ENCODE measurements around the gene CALY. TPM values are rescaled to one million over a fixed set of nuclear protein-coding genes. Genes with fewer than 3 reads are reported as not detected.

The CALY gene
- polyA plus RNA-seq, 2 of the 4 experiments (the other 2 are of a cell fraction) = 0.30 to 0.63 TPM

DNA sequence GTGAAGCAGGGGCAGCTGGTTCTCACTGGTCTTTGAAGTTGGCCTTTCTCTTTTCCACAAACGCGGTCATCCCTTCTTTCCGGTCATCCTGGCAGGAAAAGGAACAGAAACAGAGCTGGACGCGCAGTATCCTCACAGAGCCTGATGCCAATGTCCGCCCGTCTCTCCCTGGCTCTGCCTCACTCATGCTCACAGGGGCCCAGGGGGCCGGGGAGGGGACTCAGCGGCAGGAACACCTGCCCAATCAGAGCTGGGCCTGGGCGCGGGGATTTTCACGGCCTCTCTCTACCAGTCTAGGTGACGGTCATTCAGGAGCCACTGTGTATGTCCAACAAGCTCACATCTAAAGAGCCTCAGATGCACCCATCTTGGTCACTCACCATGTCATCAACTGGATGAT lies 26.1 kb upstream of the CALY start:
- no peak overlapping the region for H3K4me2 ChIP-seq
- H3K4me1 ChIP-seq = no peaks in the 10 kb centered on the region
- ChIA-PET CTCF (interaction anchor here (2.0 to 2.5 kb wide), 2 partner anchors 33 to 55 kb away, joined by 6 to 13 read pairs; no protein-coding TSS in a partner anchor), POLR2A (interaction anchor here (1.6 kb wide), 1 partner anchor 11 kb away, joined by 3 read pairs; the partner anchor contains the start of gene ECHS1)
- no peak overlapping the region for H3K27ac ChIP-seq
- no peak for DNase-seq (ENCODE audit: low read depth in 1 of 2, low spot score in 1 of 2)
- 98% methylated on average over 8 of the region's 13 CpGs for WGBS (ENCODE audit: missing lambda C conversion rate)
- H3K4me3 ChIP-seq = no peak overlapping the region
- TF ChIP-seq JUN (IDR thresholded peaks at IDR 0.05) (no peak), EHF (CRISPR knock-in tag; IDR thresholded peaks at IDR 0.05) (no peak), TP53 (CRISPR knock-in tag; IDR thresholded peaks at IDR 0.05) (no peak)
- no peak for FAIRE-seq
- no peaks in the 10 kb centered on the region for H3K9me3 ChIP-seq
- ATAC-seq = no peak

DNA sequence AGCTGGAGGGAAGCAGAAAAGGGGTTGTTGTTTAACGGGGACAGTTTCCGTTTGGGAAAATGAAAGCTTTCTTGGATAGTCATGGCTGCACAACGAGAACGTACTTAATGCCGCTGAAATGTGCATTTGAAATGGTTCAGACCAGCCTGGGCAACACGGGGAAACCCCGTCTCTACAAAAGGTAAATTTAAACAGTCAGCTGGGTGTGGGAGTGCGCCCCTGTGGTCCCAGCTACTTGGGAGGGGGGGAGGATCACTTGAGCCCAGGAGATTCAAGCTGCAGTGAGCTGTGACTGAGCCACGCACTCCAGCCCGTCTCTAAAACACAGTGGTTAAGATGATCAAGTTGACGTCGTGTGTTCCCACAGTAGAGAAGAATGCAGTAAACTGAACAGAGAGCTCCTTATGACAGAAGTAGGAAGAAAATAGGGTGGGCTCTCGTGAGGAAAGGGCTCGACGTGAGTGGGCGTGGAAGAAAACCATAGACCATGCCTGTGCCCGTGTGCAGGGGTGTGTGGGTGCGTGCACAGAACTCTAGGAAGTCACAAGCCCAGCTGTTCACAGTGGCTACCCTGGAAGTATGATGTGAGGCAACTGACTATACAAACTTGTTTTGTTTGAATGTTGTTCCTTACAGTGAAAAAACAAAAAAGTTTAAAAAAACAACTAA lies 25.2 kb upstream of the CALY start:
- TF ChIP-seq, protein P1, sequence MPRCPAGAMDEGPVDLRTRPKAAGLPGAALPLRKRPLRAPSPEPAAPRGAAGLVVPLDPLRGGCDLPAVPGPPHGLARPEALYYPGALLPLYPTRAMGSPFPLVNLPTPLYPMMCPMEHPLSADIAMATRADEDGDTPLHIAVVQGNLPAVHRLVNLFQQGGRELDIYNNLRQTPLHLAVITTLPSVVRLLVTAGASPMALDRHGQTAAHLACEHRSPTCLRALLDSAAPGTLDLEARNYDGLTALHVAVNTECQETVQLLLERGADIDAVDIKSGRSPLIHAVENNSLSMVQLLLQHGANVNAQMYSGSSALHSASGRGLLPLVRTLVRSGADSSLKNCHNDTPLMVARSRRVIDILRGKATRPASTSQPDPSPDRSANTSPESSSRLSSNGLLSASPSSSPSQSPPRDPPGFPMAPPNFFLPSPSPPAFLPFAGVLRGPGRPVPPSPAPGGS (IDR thresholded peaks at IDR 0.05) = no peak
- TF ChIP-seq RARB (CRISPR knock-in tag; IDR thresholded peaks at IDR 0.05) (no peak), NFE2L2 (conservative IDR thresholded peaks at IDR 0.05; ENCODE audit: low read length) (no peak), HOXA7 (CRISPR knock-in tag; IDR thresholded peaks at IDR 0.05) (no peak), POLR2A (IDR thresholded peaks at IDR 0.05; ENCODE audit: low read length) (no peak), NPAS2 (CRISPR knock-in tag; IDR thresholded peaks at IDR 0.05; ENCODE audit: borderline replicate concordance) (no peak), RNF2 (IDR thresholded peaks at IDR 0.05; ENCODE audit: borderline replicate concordance, low read depth) (no peak), MYC (IDR thresholded peaks at IDR 0.05; ENCODE audit: borderline replicate concordance, low read length) (no peak), JUNB (IDR thresholded peaks at IDR 0.05) (no peak), RCOR1 (IDR thresholded peaks at IDR 0.05; ENCODE audit: low read depth, low read length) (no peak)
- TF ChIP-seq, protein P2, sequence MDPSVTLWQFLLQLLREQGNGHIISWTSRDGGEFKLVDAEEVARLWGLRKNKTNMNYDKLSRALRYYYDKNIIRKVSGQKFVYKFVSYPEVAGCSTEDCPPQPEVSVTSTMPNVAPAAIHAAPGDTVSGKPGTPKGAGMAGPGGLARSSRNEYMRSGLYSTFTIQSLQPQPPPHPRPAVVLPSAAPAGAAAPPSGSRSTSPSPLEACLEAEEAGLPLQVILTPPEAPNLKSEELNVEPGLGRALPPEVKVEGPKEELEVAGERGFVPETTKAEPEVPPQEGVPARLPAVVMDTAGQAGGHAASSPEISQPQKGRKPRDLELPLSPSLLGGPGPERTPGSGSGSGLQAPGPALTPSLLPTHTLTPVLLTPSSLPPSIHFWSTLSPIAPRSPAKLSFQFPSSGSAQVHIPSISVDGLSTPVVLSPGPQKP (IDR thresholded peaks at IDR 0.05; ENCODE audit: low read depth, low read length) = no peak
- ATAC-seq = no peak
- no peak for DNase-seq (ENCODE audit: low read depth in 1 of 2, low spot score in 1 of 2)
- no peak overlapping the region for H3K27ac ChIP-seq
- no peak overlapping the region for H3K4me3 ChIP-seq
- ChIA-PET CTCF (interaction anchor here (2.0 to 2.5 kb wide), 3 partner anchors 8 to 54 kb away, joined by 6 to 13 read pairs (median 7); no protein-coding TSS in a partner anchor), POLR2A (interaction anchor here (1.7 kb wide), 1 partner anchor 11 kb away, joined by 8 read pairs; the partner anchor contains the start of gene ECHS1)
- H3K4me1 ChIP-seq = peaks cover 6% of the 10 kb centered on the region; the same call in 1 of the 3 replicates
- FAIRE-seq = no peak
- H3K9me3 ChIP-seq = no peaks in the 10 kb centered on the region
- WGBS (ENCODE audit: missing lambda C conversion rate) = 87% methylated on average over 18 of the region's 18 CpGs
- H3K4me2 ChIP-seq = no peak overlapping the region

GRCh38 chr10:133361227-133361626 lies 24.5 kb upstream of the CALY start:
- Histone ChIP-seq H3K9me3 (no peaks in the 10 kb centered on the region), H3K4me1 (peaks cover 10% of the 10 kb centered on the region; the same call in 1 of the 3 replicates), H3K4me3 (no peak overlapping the region), H3K4me2 (no peak overlapping the region), H3K27ac (no peak overlapping the region)
- CTCF ChIA-PET = interaction anchor here (0.5 to 2.5 kb wide), 3 partner anchors 8 to 32 kb away, joined by 3 to 13 read pairs (median 7); no protein-coding TSS in a partner anchor
- POLR2A ChIA-PET = interaction anchor here (0.8 to 1.7 kb wide), 3 partner anchors 12 to 37 kb away, joined by 3 to 8 read pairs (median 4); partner anchors contain the start of genes ECHS1 and PAOX
- no peak for FAIRE-seq
- no peak for ATAC-seq
- TF ChIP-seq EHF (CRISPR knock-in tag; IDR thresholded peaks at IDR 0.05) (no peak), ZC3H11A (IDR thresholded peaks at IDR 0.05) (no peak), BHLHE40 (IDR thresholded peaks at IDR 0.05; ENCODE audit: low read depth, low read length) (no peak), RAD21 (conservative IDR thresholded peaks at IDR 0.05 in 1 of 2, IDR thresholded peaks at IDR 0.05 in 1 of 2) (no peak), CTCF (IDR thresholded peaks at IDR 0.05) (no peak)
- WGBS (ENCODE audit: missing lambda C conversion rate) = 80% methylated on average over 5 of the region's 5 CpGs
- DNase-seq (ENCODE audit: low read depth in 1 of 2, low spot score in 1 of 2) = no peak
